22Rv1 (cell line): ENCODE results near the gene C5orf58.

Source experiments
- H3K27ac ChIP-seq: fragments of 450-650 bp; 2 replicates; pipeline ENCODE4 v1.5.1; 2017
- CTCF ChIP-seq: fragments of 450-650 bp; IDR thresholded peaks from 2 replicates; pipeline ENCODE4 v1.5.1; 2017; ENCODE audit warnings: mild to moderate bottlenecking
- ZFX ChIP-seq: fragments of 450-650 bp; IDR thresholded peaks from 2 replicates; pipeline ENCODE4 v1.6.1; 2017; ENCODE audit warnings: antibody characterized with exemption, borderline replicate concordance

The C5orf58 gene

GRCh38 chr5:170289764-170290163 lies 57.0 kb downstream of the C5orf58 start:
- no peak overlapping the region for H3K27ac ChIP-seq
- TF ChIP-seq ZFX (no peak), CTCF (no peak)

GRCh38 chr5:170290498-170290897 lies 57.7 kb downstream of the C5orf58 start:
- no peak overlapping the region for H3K27ac ChIP-seq

GRCh38 chr5:170292179-170293104 lies 59.7 kb downstream of the C5orf58 start:
- no peak for TF ChIP-seq ZFX
- TF ChIP-seq CTCF, result no peak
- no peak overlapping the region for H3K27ac ChIP-seq

More at GRCh38 chr5:170290498-170290897, 57.7 kb downstream of the C5orf58 start:
- TF ChIP-seq ZFX (no peak), CTCF (no peak)

GRCh38 chr5:170293273-170293672 lies 60.5 kb downstream of the C5orf58 start:
- TF ChIP-seq CTCF (no peak), ZFX (no peak)
- H3K27ac ChIP-seq, result no peak overlapping the region

GRCh38 chr5:170294057-170294456 lies 61.3 kb downstream of the C5orf58 start:
- TF ChIP-seq CTCF, result no peak
- no peak for TF ChIP-seq ZFX
- H3K27ac ChIP-seq, result no peak overlapping the region

GRCh38 chr5:170294556-170294955 lies 61.8 kb downstream of the C5orf58 start:
- H3K27ac ChIP-seq, result no peak overlapping the region

More at GRCh38 chr5:170294556-170294955, 61.8 kb downstream of the C5orf58 start:
- TF ChIP-seq ZFX, result no peak
- TF ChIP-seq CTCF, result no peak
